Endothelial cell of umbilical vein (primary cell): ENCODE results near the gene FLT4. TPM values are rescaled to one million over a fixed set of nuclear protein-coding genes. Genes with fewer than 3 reads are reported as not detected.

Experiments used
- BruUV-seq: library from RNA; stranded (reverse); fragments of 400-500 nt; replicated peaks from 2 replicates; lab custom pipeline; 2021; lab: Mats Ljungman, UMichigan
- CTCF ChIA-PET: fragments of 300-600, 350-600 bp; sonication (Branson Sonifier 250); formaldehyde crosslinking; loops from one replicate; lab custom pipeline; 2021; ENCODE audit warnings: antibody characterized with exemption, inconsistent platforms; lab: Charles Lee
- POLR2A ChIA-PET: fragments of 300-600, 350-600 bp; sonication (Branson Sonifier 250); formaldehyde crosslinking; loops from one replicate; lab custom pipeline; 2021; ENCODE audit warnings: antibody characterized with exemption, inconsistent platforms; lab: Charles Lee
- DNase-seq: peaks from one replicate; pipeline ENCODE4 v3.0.0-alpha.2; 2011; ENCODE audit warnings: low read depth, low spot score
- FAIRE-seq: peaks from 2 replicates; lab custom pipeline; 2011; peaks lifted over from hg19 to GRCh38; lab: Jason Lieb, UNC
- H2AFZ ChIP-seq: 2 replicates; pipeline ENCODE4 v1.6.0; 2012; ENCODE audit warnings: low read depth, low read length, control low read depth, inconsistent platforms
- H3K27ac ChIP-seq: 2 replicates; pipeline ENCODE4 v1.5.1; 2011; ENCODE audit warnings: low read depth, mild to moderate bottlenecking, control low read depth, low read length, moderate library complexity; ENCODE audit not compliant: insufficient read depth
- H3K27me3 ChIP-seq, 2 experiments: 2 replicates each; pipeline versions ENCODE4 v1.6.0 to v1.6.1; 2011; ENCODE audit warnings: low read length in 2 of 2, mixed read lengths in 1 of 2; ENCODE audit not compliant: control insufficient read depth in 2 of 2, insufficient read depth in 2 of 2
- H3K36me3 ChIP-seq, 2 experiments: 2 replicates in 1 of 2; 3 replicates in 1 of 2; pipeline ENCODE4 v1.5.1; 2011; ENCODE audit warnings: low read length in 2 of 2, mild to moderate bottlenecking in 1 of 2, moderate library complexity in 1 of 2; ENCODE audit not compliant: control insufficient read depth in 2 of 2, insufficient read depth in 2 of 2; ENCODE audit errors: extremely low read depth in 1 of 2
- H3K4me1 ChIP-seq: 3 replicates; pipeline ENCODE4 v1.5.1; 2011; ENCODE audit warnings: mild to moderate bottlenecking, low read length; ENCODE audit not compliant: control insufficient read depth, insufficient read depth; ENCODE audit errors: extremely low read depth
- H3K4me2 ChIP-seq: 2 replicates; pipeline ENCODE4 v1.6.1; 2011; ENCODE audit warnings: low read length, control low read depth, mixed read lengths; ENCODE audit not compliant: insufficient read depth
- H3K4me3 ChIP-seq, 3 experiments: fragments of 200-600 bp in 1 of 3; sonication (generic), shearing (Covaris generic) in 1 of 3; replicated peaks in 1 of 3; 2 replicates each; pipeline ENCODE4 v1.5.1; 2011 to 2016; ENCODE audit warnings: control low read depth in 3 of 3, low read length in 3 of 3, mild to moderate bottlenecking in 2 of 3, inconsistent platforms in 1 of 3, low read depth in 1 of 3, moderate library complexity in 1 of 3; ENCODE audit not compliant: insufficient read depth in 1 of 3
- H3K79me2 ChIP-seq: 2 replicates; pipeline ENCODE4 v1.6.0; 2012; ENCODE audit warnings: low read length, inconsistent platforms; ENCODE audit not compliant: control insufficient read depth, insufficient read depth
- H3K9ac ChIP-seq: replicated peaks from 2 replicates; pipeline ENCODE3; 2011; ENCODE audit warnings: low read length, control low read depth; ENCODE audit not compliant: insufficient read depth; ENCODE audit errors: extremely low read depth
- H3K9me1 ChIP-seq: replicated peaks from 3 replicates; pipeline ENCODE4 v1.6.0; 2011; ENCODE audit warnings: mild to moderate bottlenecking, low read length; ENCODE audit not compliant: control insufficient read depth, insufficient read depth; ENCODE audit errors: extremely low read depth
- H3K9me3 ChIP-seq: replicated peaks from 2 replicates; pipeline ENCODE4 v1.5.1; 2012; ENCODE audit warnings: low read length, inconsistent platforms; ENCODE audit not compliant: control insufficient read depth, insufficient read depth
- H4K20me1 ChIP-seq: replicated peaks from 2 replicates; pipeline ENCODE3; 2011; ENCODE audit warnings: mild to moderate bottlenecking, low read length; ENCODE audit not compliant: control insufficient read depth, insufficient read depth; ENCODE audit errors: extremely low read depth
- CTCF ChIP-seq, 2 donors: IDR thresholded peaks; 1 replicate in 1 of 2; 2 replicates in 1 of 2; pipeline ENCODE4 v1.5.1; 2011; ENCODE audit warnings: low read length in 2 of 2, mild to moderate bottlenecking in 2 of 2, moderate library complexity in 2 of 2, control low read depth in 1 of 2, inconsistent platforms in 1 of 2, low read depth in 1 of 2; ENCODE audit not compliant: insufficient read depth in 1 of 2; ENCODE audit errors: extremely low read depth in 1 of 2
- EZH2 ChIP-seq: IDR thresholded peaks from 2 replicates; pipeline ENCODE4 v1.6.1; 2012; ENCODE audit warnings: borderline replicate concordance, low read depth, mild to moderate bottlenecking, moderate library complexity, low read length, inconsistent platforms; ENCODE audit not compliant: severe bottlenecking
- FOS ChIP-seq: IDR thresholded peaks from 2 replicates; pipeline ENCODE4 v1.6.1; 2011; ENCODE audit warnings: mild to moderate bottlenecking, low read length, moderate library complexity, borderline replicate concordance; ENCODE audit not compliant: insufficient read depth
- GATA2 ChIP-seq: IDR thresholded peaks from 2 replicates; pipeline ENCODE4 v1.7.0; 2011; ENCODE audit warnings: low read depth, mild to moderate bottlenecking, moderate library complexity, mixed read lengths, low read length; ENCODE audit not compliant: insufficient read length, insufficient read depth
- JUN ChIP-seq: IDR thresholded peaks from 2 replicates; pipeline ENCODE4 v1.6.1; 2011; ENCODE audit warnings: borderline replicate concordance, low read depth; ENCODE audit not compliant: insufficient read length, insufficient read depth
- MAX ChIP-seq: IDR thresholded peaks from 2 replicates; pipeline ENCODE4 v1.6.1; 2011; ENCODE audit not compliant: insufficient read depth, insufficient read length
- MYC ChIP-seq: IDR thresholded peaks from one replicate; pipeline ENCODE4 v1.6.1; 2011; ENCODE audit warnings: mild to moderate bottlenecking, low read depth, low read length
- POLR2A ChIP-seq: IDR thresholded peaks from 2 replicates; pipeline ENCODE4 v1.6.1; 2012; ENCODE audit warnings: low read depth, mild to moderate bottlenecking, control low read depth, low read length
- POLR2AphosphoS5 ChIP-seq: IDR thresholded peaks from 2 replicates; pipeline ENCODE4 v1.6.1; 2012; ENCODE audit warnings: low read depth, mild to moderate bottlenecking, control low read depth, low read length, moderate library complexity; ENCODE audit not compliant: insufficient read depth
- dilution Hi-C: fragments of 300-500 bp; cut with MboI; formaldehyde crosslinking; loops from one replicate; pipeline ENCODE4 v1.15.0; 2019; ENCODE audit warnings: low sequenced_read_pairs; ENCODE audit not compliant: extremely low pct_ligation_motif_present
- intact Hi-C: fragments of 100-400 bp; cut with micrococcal nuclease; formaldehyde crosslinking; loops from one replicate; pipeline ENCODE4 v1.10.0; 2022
- polyA plus RNA-seq, 4 experiments: library from polyadenylated mRNA; depleted of rRNA in 3 of 4; stranded (reverse) in 3 of 4; unstranded in 1 of 4; fragments of >200 nt; gene quantifications; 2 replicates each; pipeline versions ENCODE4 v1.2.1 to v1.2.3, GENCODE V29; 2011 to 2012; ENCODE audit warnings: missing spikeins in 1 of 4
- total RNA-seq: library from RNA; stranded (reverse); gene quantifications from 2 replicates; pipeline ENCODE4 v1.2.3, GENCODE V29; 2021

Gene FLT4
- total and polyA plus RNA-seq, 2 donors (not counting 3 experiments of a cell fraction or from before 2014, with no cell fraction given) = 44.4 to 71.5 TPM

GRCh38 chr5:180627386-180628120, 21.8 kb downstream of the FLT4 start:
- Histone ChIP-seq H3K27me3 (no peaks in the 10 kb centered on the region), H4K20me1 (no peaks in the 10 kb centered on the region), H3K9me1 (no peaks in the 10 kb centered on the region), H3K4me2 (no peak overlapping the region), H3K9ac (no peak overlapping the region), H3K36me3 (peaks cover 0 to 14% of the 10 kb centered on the region in 2 experiments), H2AFZ (no peak overlapping the region), H3K4me3 (no peak overlapping the region), H3K27ac (no peak overlapping the region), H3K9me3 (no peaks in the 10 kb centered on the region), H3K79me2 (no peaks in the 10 kb centered on the region), H3K4me1 (peaks cover 7% of the 10 kb centered on the region)
- FAIRE-seq (no peak), DNase-seq (no peak)
- ChIA-PET POLR2A (no interaction called here), CTCF (interaction anchor here (0.8 to 0.9 kb wide), 2 partner anchors 8 to 18 kb away, joined by 3 read pairs; no protein-coding TSS in a partner anchor)
- dilution Hi-C loops = no loop called here
- BruUV-seq = no TSS peak
- intact Hi-C loops = no loop called here
- no peak for TF ChIP-seq CTCF (IDR thresholded peaks at IDR 0.05; ENCODE audit: extremely low read depth in 1 of 2, insufficient read depth in 1 of 2, low read depth in 1 of 2, low read length in 2 of 2)
- TF ChIP-seq MYC = no peak
- no peak for TF ChIP-seq POLR2AphosphoS5
- no peak for TF ChIP-seq MAX
- no peak for TF ChIP-seq JUN
- TF ChIP-seq FOS = no peak
- TF ChIP-seq EZH2 = no peak
- TF ChIP-seq POLR2A = no peak
- TF ChIP-seq GATA2 = no peak
